Measurements from ENCODE around the gene TOR2A. TPM values are rescaled to one million over a fixed set of nuclear protein-coding genes. Genes with fewer than 3 reads are reported as not detected.

Gene TOR2A
- total and polyA plus RNA-seq, 4 donors = 5.1 to 14.6 (median 11.8) TPM

GRCh38 chr9:127776924-127777289 lies 41.8 kb upstream of the TOR2A start (continued):
- TF ChIP-seq REST (IDR thresholded peaks at IDR 0.05) (no peak), JUND (IDR thresholded peaks at IDR 0.05) (no peak), FOXA2 (IDR thresholded peaks at IDR 0.05) (no peak), SP1 (IDR thresholded peaks at IDR 0.05) (no peak), RXRA (IDR thresholded peaks at IDR 0.05) (no peak), NR2F2 (IDR thresholded peaks at IDR 0.05) (no peak), HNF4A (conservative IDR thresholded peaks at IDR 0.05) (no peak), ATF3 (IDR thresholded peaks at IDR 0.05) (no peak)

GRCh38 chr9:127776195-127776923 lies 41.3 kb upstream of the TOR2A start:
- WGBS = 62% methylated on average over 15 of the region's 15 CpGs
- Histone ChIP-seq H3K27ac (ENCODE audit: low read depth in 1 of 2, low read length in 2 of 2) (no peak overlapping the region), H3K9ac (ENCODE audit: low read depth in 1 of 2, low read length in 2 of 2) (no peak overlapping the region), H3K27me3 (ENCODE audit: control insufficient read depth in 4 of 4, insufficient read depth in 4 of 4, low read length in 3 of 4) (no peaks in the 10 kb centered on the region), H3K9me3 (ENCODE audit: control insufficient read depth in 4 of 4, low read length in 3 of 4) (no peaks in the 10 kb centered on the region), H3K4me3 (ENCODE audit: low read depth in 1 of 3, low read length in 3 of 3) (peak overlapping the region in 1 of 3 donors; percentile 5), H3K36me3 (ENCODE audit: control insufficient read depth in 4 of 4, insufficient read depth in 3 of 4, low read depth in 1 of 4, low read length in 3 of 4) (no peaks in the 10 kb centered on the region), H3K4me1 (ENCODE audit: control insufficient read depth in 4 of 4, insufficient read depth in 4 of 4, low read length in 3 of 4) (peaks cover 0 to 3% (median 0%) of the 10 kb centered on the region in 4 donors)
- TF ChIP-seq JUND (IDR thresholded peaks at IDR 0.05) (no peak), HNF4A (conservative IDR thresholded peaks at IDR 0.05) (no peak), HNF4G (IDR thresholded peaks at IDR 0.05) (no peak), RAD21 (IDR thresholded peaks at IDR 0.05) (no peak), RXRA (IDR thresholded peaks at IDR 0.05) (no peak), TAF1 (conservative IDR thresholded peaks at IDR 0.05) (no peak), GABPA (IDR thresholded peaks at IDR 0.05 in 1 of 2, conservative IDR thresholded peaks at IDR 0.05 in 1 of 2) (no peak), YY1 (IDR thresholded peaks at IDR 0.05) (no peak), FOXA2 (IDR thresholded peaks at IDR 0.05) (no peak), FOXA1 (IDR thresholded peaks at IDR 0.05) (no peak)
- no peak for DNase-seq (ENCODE audit: low spot score)

GRCh38 chr9:127773981-127774380 lies 38.9 kb upstream of the TOR2A start:
- no peak overlapping the region for H3K27ac ChIP-seq (ENCODE audit: low read depth in 1 of 2, low read length in 2 of 2)
- WGBS = 94% methylated on average over 10 of the region's 10 CpGs
- DNase-seq (ENCODE audit: low spot score) = no peak
- TF ChIP-seq HNF4G (IDR thresholded peaks at IDR 0.05) = no peak
- no peak for TF ChIP-seq NR2F2 (IDR thresholded peaks at IDR 0.05)
- TF ChIP-seq ATF3 (IDR thresholded peaks at IDR 0.05) = no peak
- no peak for TF ChIP-seq GABPA (IDR thresholded peaks at IDR 0.05 in 1 of 2, conservative IDR thresholded peaks at IDR 0.05 in 1 of 2)
- TF ChIP-seq FOXA1 (IDR thresholded peaks at IDR 0.05) = no peak
- no peak for TF ChIP-seq RXRA (IDR thresholded peaks at IDR 0.05)
- no peak for TF ChIP-seq SP1 (IDR thresholded peaks at IDR 0.05)
- no peak for TF ChIP-seq ZBTB33 (IDR thresholded peaks at IDR 0.05)
- no peak for TF ChIP-seq REST (IDR thresholded peaks at IDR 0.05)
- no peak for TF ChIP-seq CTCF (IDR thresholded peaks at IDR 0.05; ENCODE audit: low read depth, low read length, missing input control)
- no peak for TF ChIP-seq MAX (IDR thresholded peaks at IDR 0.05)
- TF ChIP-seq JUND (IDR thresholded peaks at IDR 0.05) = no peak
- TF ChIP-seq YY1 (IDR thresholded peaks at IDR 0.05) = no peak

More at GRCh38 chr9:127773981-127774380, 38.9 kb upstream of the TOR2A start:
- H3K9me3 ChIP-seq (ENCODE audit: control insufficient read depth in 4 of 4, low read length in 3 of 4) = no peaks in the 10 kb centered on the region
- H3K4me3 ChIP-seq (ENCODE audit: low read depth in 1 of 3, low read length in 3 of 3) = no peak overlapping the region
- peaks cover 0 to 10% (median 8%) of the 10 kb centered on the region in 4 donors for H3K4me1 ChIP-seq (ENCODE audit: control insufficient read depth in 4 of 4, insufficient read depth in 4 of 4, low read length in 3 of 4)
- no peaks in the 10 kb centered on the region for H3K27me3 ChIP-seq (ENCODE audit: control insufficient read depth in 4 of 4, insufficient read depth in 4 of 4, low read length in 3 of 4)
- H3K9ac ChIP-seq (ENCODE audit: low read depth in 1 of 2, low read length in 2 of 2) = no peak overlapping the region
- no peaks in the 10 kb centered on the region for H3K36me3 ChIP-seq (ENCODE audit: control insufficient read depth in 4 of 4, insufficient read depth in 3 of 4, low read depth in 1 of 4, low read length in 3 of 4)

Data from liver (tissue), 9 donors.